MV-4-11 (cell line): ENCODE data around the gene KIF16B.
A peak's percentile ranks its signal among the peaks of the same experiment; 100 is the strongest.
"Not testable (repeated sequence)": the region's sequence is repeated elsewhere in the genome, so short reads cannot be mapped to it uniquely, and the experiment has no call there.

Experiments
- DNase-seq: peaks from one replicate; lab custom pipeline; 2025; lab: John Stamatoyannopoulos, UW

KIF16B gene

GRCh38 chr20:16260133-16260532, 313.1 kb downstream of the KIF16B start:
- not testable (repeated sequence) for DNase-seq

GRCh38 chr20:16258766-16259165, 314.5 kb downstream of the KIF16B start:
- DNase-seq, result no peak

GRCh38 chr20:16257813-16258430, 315.3 kb downstream of the KIF16B start:
- DNase-seq, result no peak

- no peak for DNase-seq
Observed at GRCh38 chr20:16257021-16257420, 316.2 kb downstream of the KIF16B start.

- no peak for DNase-seq
Observed at GRCh38 chr20:16246870-16247269, 326.4 kb downstream of the KIF16B start.

GRCh38 chr20:16246291-16246690, 327.0 kb downstream of the KIF16B start:
- DNase-seq, result no peak

GRCh38 chr20:16245879-16246278, 327.4 kb downstream of the KIF16B start:
- no peak for DNase-seq

GRCh38 chr20:16244892-16245291, 328.4 kb downstream of the KIF16B start:
- DNase-seq, result no peak

- no peak for DNase-seq
Observed at GRCh38 chr20:16243470-16243869, 329.8 kb downstream of the KIF16B start.

GRCh38 chr20:16241911-16242310, 331.3 kb downstream of the KIF16B start:
- no peak for DNase-seq

- DNase-seq, result peak; percentile 10
Observed at GRCh38 chr20:16240355-16240754, 332.9 kb downstream of the KIF16B start.

- DNase-seq, result no peak
Observed at GRCh38 chr20:16236589-16237241, 336.5 kb downstream of the KIF16B start.

- no peak for DNase-seq
Observed at GRCh38 chr20:16230402-16230801, 342.8 kb downstream of the KIF16B start.

GRCh38 chr20:16229813-16230212, 343.4 kb downstream of the KIF16B start:
- no peak for DNase-seq

- no peak for DNase-seq
Observed at GRCh38 chr20:16228722-16229121, 344.5 kb downstream of the KIF16B start.

GRCh38 chr20:16226961-16227360, 346.3 kb downstream of the KIF16B start:
- not testable (repeated sequence) for DNase-seq

- DNase-seq, result no peak
Observed at GRCh38 chr20:16224836-16225235, 348.4 kb downstream of the KIF16B start.

GRCh38 chr20:16222859-16223411, 350.3 kb downstream of the KIF16B start:
- peak; percentile 45 for DNase-seq
